H1 (cell line): ENCODE measurements around the gene CEND1. TPM values are rescaled to one million over a fixed set of nuclear protein-coding genes. Genes with fewer than 3 reads are reported as not detected.

ENCODE experiments used
- CTCF ChIP-seq, 3 experiments: IDR thresholded peaks; 1 replicate in 2 of 3; 2 replicates in 1 of 3; pipeline versions ENCODE4 v1.5.1 to v1.6.1; 2011; ENCODE audit warnings: low read length in 3 of 3, mild to moderate bottlenecking in 3 of 3, inconsistent platforms in 2 of 3, low read depth in 1 of 3, moderate library complexity in 1 of 3; ENCODE audit not compliant: insufficient read depth in 1 of 3; ENCODE audit errors: control extremely low read depth in 1 of 3
- GABPA ChIP-seq: IDR thresholded peaks from 2 replicates; pipeline ENCODE4 v1.6.1; 2011; ENCODE audit warnings: mild to moderate bottlenecking, low read length, moderate library complexity, borderline replicate concordance; ENCODE audit not compliant: insufficient read depth
- SAP30 ChIP-seq: fragments of 300-600 bp; sonication (generic); IDR thresholded peaks from 2 replicates; pipeline ENCODE4 v1.7.1; 2012; ENCODE audit warnings: low read length, moderate library complexity, mild to moderate bottlenecking, inconsistent platforms; ENCODE audit not compliant: insufficient read depth, insufficient replicate concordance
- SIN3A ChIP-seq, 2 experiments: IDR thresholded peaks in 1 of 2; conservative IDR thresholded peaks in 1 of 2; 2 replicates each; pipeline ENCODE4 v1.6.1; 2011 to 2012; ENCODE audit warnings: low read length in 2 of 2, improper control_type of control experiment in 1 of 2, low read depth in 1 of 2, mild to moderate bottlenecking in 1 of 2
- polyA plus RNA-seq, 7 experiments: library from polyadenylated mRNA; depleted of rRNA in 3 of 7; stranded (reverse) in 5 of 7; unstranded in 2 of 7; fragments of >200 nt in 5 of 7; fragments of 200-250 nt in 2 of 7; gene quantifications; 1 replicate in 5 of 7; 2 replicates in 1 of 7; 4 replicates in 1 of 7; pipeline versions ENCODE4 v1.2.1 to v1.2.3, GENCODE V29; 2011 to 2013; ENCODE audit warnings: missing spikeins in 2 of 7, mixed read lengths in 2 of 7
- total RNA-seq: library from RNA; stranded (reverse); fragmentation: NEBNext Ultra II Directional; extraction: Animal tissue kit (Norgen Biotek cat#: 25700); gene quantifications from 2 replicates; pipeline ENCODE4 v1.2.1, GENCODE V29; 2021

The CEND1 gene
- total and polyA plus RNA-seq, 2 of the 8 experiments (the other 6 are each of a cell fraction or from before 2014, with no cell fraction given): 0.82 to 5.0 TPM

- TF ChIP-seq CTCF (IDR thresholded peaks at IDR 0.05; ENCODE audit: control extremely low read depth in 1 of 3, insufficient read depth in 1 of 3, low read depth in 1 of 3, low read length in 3 of 3): no peak
- no peak for TF ChIP-seq GABPA
- no peak for TF ChIP-seq SAP30
- no peak for TF ChIP-seq SIN3A (conservative IDR thresholded peaks at IDR 0.05 in 1 of 2, IDR thresholded peaks at IDR 0.05 in 1 of 2; ENCODE audit: low read depth in 1 of 2, low read length in 2 of 2)
These were observed 10.6 kb upstream of the CEND1 start (continued) for GRCh38 chr11:800473-800872.
